Activated CD8-positive, alpha-beta T cell treated with anti-CD3 and anti-CD28 coated beads, Interleukin-2, amount 10 ng/mL, durations not matched to agents 7 days and 5 days (primary cell): ENCODE results near the gene FRS2. TPM values are rescaled to one million over a fixed set of nuclear protein-coding genes. Genes with fewer than 3 reads are reported as not detected.

Experiments
- ATAC-seq: fragments of 150-1000 bp; cut with Tn5 transposase; one replicate; pipeline ENCODE4 v1.10.0; 2021; ENCODE audit warnings: moderate library complexity
- CTCF ChIA-PET: fragments of 350-600 bp; sonication (Branson Sonifier 250); formaldehyde crosslinking; loops from one replicate; lab custom pipeline; 2021; ENCODE audit warnings: antibody characterized with exemption; lab: Charles Lee
- POLR2A ChIA-PET: fragments of 350-600 bp; sonication (Branson Sonifier 250); formaldehyde crosslinking; loops from one replicate; lab custom pipeline; 2021; ENCODE audit warnings: antibody characterized with exemption; lab: Charles Lee
- DNase-seq: peaks from one replicate; pipeline ENCODE4 v3.0.0-alpha.2; 2020
- H3K27ac Mint-ChIP-seq: one replicate; pipeline ENCODE4 v1.8.0; 2021; ENCODE audit warnings: mild to moderate bottlenecking, mixed read lengths
- H3K27me3 Mint-ChIP-seq: one replicate; pipeline ENCODE4 v1.8.0; 2021; ENCODE audit warnings: low read depth, mixed read lengths
- H3K36me3 Mint-ChIP-seq: one replicate; pipeline ENCODE4 v1.8.0; 2021; ENCODE audit warnings: low read depth, mixed read lengths
- H3K4me1 Mint-ChIP-seq: one replicate; pipeline ENCODE4 v1.8.0; 2021; ENCODE audit warnings: low read depth, mixed read lengths
- H3K4me3 Mint-ChIP-seq: one replicate; pipeline ENCODE4 v1.8.0; 2021; ENCODE audit warnings: mild to moderate bottlenecking, mixed read lengths
- H3K9me3 Mint-ChIP-seq: one replicate; pipeline ENCODE4 v1.8.0; 2022; ENCODE audit warnings: mixed read lengths; ENCODE audit not compliant: insufficient read depth
- total RNA-seq, 2 experiments: library from RNA; stranded (reverse); gene quantifications; one replicate each; pipeline ENCODE4 v1.2.3, GENCODE V29; 2021

Gene FRS2
- total RNA-seq, 2 experiments from 2014 or later = 13.0 to 13.7 TPM

DNA sequence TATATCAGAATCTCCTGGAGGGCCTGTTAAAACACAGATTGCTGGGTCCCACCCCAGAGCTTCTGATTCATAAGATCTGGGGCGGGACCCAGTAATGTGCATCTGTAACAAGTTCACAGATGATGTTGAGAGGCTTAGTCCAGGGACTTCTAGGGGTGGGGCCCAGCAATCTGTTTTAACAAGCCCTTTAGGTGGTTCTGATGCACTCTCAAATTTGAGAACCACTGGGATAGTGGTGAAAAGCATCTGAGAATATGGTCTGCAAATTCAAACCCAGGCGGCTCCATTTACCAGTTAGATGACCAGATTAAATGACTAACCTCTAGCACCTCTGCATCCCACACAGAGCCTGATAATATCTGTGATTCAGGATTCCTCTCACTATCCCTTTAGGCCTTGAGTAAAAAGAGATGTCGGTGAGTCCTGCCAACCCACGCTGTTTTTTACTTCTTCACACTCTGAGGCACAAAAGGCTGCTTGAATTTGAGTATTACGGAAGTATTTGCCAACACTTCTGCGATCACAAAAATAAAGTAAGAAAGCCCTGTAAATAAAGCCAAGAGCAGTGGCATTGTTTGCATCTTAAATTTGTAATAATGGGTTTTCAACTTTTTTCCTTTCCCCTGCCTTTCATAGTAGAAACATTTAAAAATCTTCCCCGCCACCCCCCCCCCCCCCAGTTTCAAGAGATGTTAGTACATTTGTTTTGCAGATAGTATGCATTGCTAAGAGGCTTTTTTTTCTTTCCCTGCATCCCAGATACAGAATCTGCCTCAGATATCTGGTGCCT is 1.8 kb upstream of the FRS2 start:
- H3K27ac Mint-ChIP-seq = no peak overlapping the region
- DNase-seq = no peak
- POLR2A ChIA-PET = no interaction called here
- H3K36me3 Mint-ChIP-seq = peaks cover 4% of the 10 kb centered on the region
- H3K9me3 Mint-ChIP-seq = no peaks in the 10 kb centered on the region
- CTCF ChIA-PET = no interaction called here
- ATAC-seq = no peak
- peaks cover 32% of the 10 kb centered on the region for H3K4me1 Mint-ChIP-seq
- H3K27me3 Mint-ChIP-seq = no peaks in the 10 kb centered on the region
- H3K4me3 Mint-ChIP-seq = no peak overlapping the region

DNA sequence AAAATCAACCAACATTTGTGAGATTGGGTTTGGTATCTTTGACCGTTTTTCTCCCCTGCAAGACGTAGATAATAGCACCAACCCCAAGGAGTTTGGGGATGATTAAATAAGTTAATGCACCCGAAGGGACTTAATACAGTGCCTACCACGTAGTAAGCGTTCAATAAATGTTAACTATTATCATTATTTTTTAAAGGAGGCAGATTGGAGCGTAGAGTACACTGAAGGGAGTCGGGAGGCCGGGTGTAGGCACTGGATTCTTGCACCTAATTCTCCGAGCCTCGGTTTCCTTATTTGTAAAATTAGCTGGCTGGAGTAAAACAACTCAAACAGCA is 367 bp upstream of the FRS2 start:
- no peaks in the 10 kb centered on the region for H3K9me3 Mint-ChIP-seq
- peak overlapping the region; percentile 98 for H3K4me3 Mint-ChIP-seq
- H3K36me3 Mint-ChIP-seq = peaks cover 6% of the 10 kb centered on the region
- ATAC-seq (no peak), DNase-seq (no peak)
- ChIA-PET POLR2A (interaction anchor here (0.5 to 1.7 kb wide), 5 partner anchors 93 to 315 kb away, joined by 3 to 10 read pairs (median 3); partner anchors contain the start of gene CCT2), CTCF (interaction anchor here (0.7 to 2.4 kb wide), 5 partner anchors 26 to 271 kb away, joined by 3 to 13 read pairs (median 4); no protein-coding TSS in a partner anchor)
- peak overlapping the region; percentile 97 for H3K27ac Mint-ChIP-seq
- H3K27me3 Mint-ChIP-seq = no peaks in the 10 kb centered on the region
- peaks cover 34% of the 10 kb centered on the region for H3K4me1 Mint-ChIP-seq

DNA sequence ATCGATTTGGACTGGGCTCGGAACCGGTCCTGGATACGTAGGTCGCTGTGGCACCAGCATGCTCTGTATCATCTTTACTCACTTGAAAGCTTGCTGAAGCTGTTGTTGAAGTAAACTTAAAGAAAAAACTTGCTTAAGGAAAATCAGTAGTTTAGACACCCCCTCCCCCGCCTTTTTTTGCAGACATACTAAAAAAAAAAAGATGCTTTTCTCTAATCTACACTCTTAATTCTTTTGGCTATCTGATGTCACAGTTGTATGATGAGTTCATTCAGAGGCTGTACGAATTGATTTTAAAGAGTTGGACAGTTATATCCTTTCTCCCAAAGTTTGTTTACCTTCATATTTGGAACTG is 865 bp downstream of the FRS2 start:
- CTCF ChIA-PET = interaction anchor here (0.8 to 2.4 kb wide), 5 partner anchors 25 to 140 kb away, joined by 3 to 13 read pairs (median 4); no protein-coding TSS in a partner anchor
- H3K4me1 Mint-ChIP-seq = peaks cover 34% of the 10 kb centered on the region
- H3K27me3 Mint-ChIP-seq = no peaks in the 10 kb centered on the region
- peak overlapping the region; percentile 98 for H3K4me3 Mint-ChIP-seq
- H3K9me3 Mint-ChIP-seq = no peaks in the 10 kb centered on the region
- POLR2A ChIA-PET = interaction anchor here (0.6 to 1.7 kb wide), 6 partner anchors 12 to 139 kb away, joined by 3 to 10 read pairs (median 4); partner anchors contain the start of gene CCT2
- H3K27ac Mint-ChIP-seq = peak overlapping the region; percentile 86
- no peak for DNase-seq
- H3K36me3 Mint-ChIP-seq = peaks cover 8% of the 10 kb centered on the region
- no peak for ATAC-seq

DNA sequence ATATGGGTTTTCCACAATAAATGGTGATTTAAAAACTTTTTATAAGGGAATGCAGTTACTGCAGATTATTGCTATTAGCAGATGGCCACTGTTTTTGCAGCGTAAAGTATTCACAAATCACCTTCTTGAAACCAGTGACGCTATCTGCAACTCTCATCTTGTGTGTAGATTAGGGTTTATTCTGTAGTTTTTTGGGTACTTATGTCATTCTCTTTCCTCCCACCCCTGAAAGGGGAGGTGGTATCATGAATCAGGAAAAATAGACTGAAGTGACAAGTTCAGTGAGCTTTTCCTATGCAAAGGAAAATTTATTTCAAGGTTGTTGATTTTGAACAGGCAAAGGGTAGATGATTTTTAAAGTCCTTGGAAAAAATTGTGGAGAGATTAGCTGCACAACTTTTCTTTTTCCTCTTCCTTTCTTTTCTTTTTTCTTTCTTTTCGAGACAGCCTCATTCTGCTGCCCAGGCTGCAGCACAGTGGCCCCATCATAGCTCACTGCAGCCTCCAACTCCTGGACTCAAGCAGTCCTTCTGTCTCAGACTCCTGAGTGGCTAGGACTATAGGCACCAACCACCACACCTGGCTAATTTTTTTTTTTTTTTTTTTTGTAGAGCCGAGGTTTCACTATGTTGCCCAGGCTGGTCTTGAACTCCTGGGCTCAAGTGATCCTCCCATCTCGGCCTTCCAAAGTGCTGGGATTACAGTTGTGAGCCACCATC is 1.6 kb downstream of the FRS2 start:
- POLR2A ChIA-PET = interaction anchor here (1.1 kb wide), 1 partner anchor 32 kb away, joined by 3 read pairs; no protein-coding TSS in a partner anchor
- Mint-ChIP-seq H3K4me3 (peak overlapping the region; percentile 98), H3K9me3 (no peaks in the 10 kb centered on the region), H3K27me3 (no peaks in the 10 kb centered on the region), H3K27ac (no peak overlapping the region), H3K36me3 (peaks cover 8% of the 10 kb centered on the region), H3K4me1 (peaks cover 34% of the 10 kb centered on the region)
- CTCF ChIA-PET = interaction anchor here (1.1 to 2.4 kb wide), 3 partner anchors 25 to 141 kb away, joined by 3 to 10 read pairs (median 3); no protein-coding TSS in a partner anchor
- no peak for DNase-seq
- no peak for ATAC-seq

DNA sequence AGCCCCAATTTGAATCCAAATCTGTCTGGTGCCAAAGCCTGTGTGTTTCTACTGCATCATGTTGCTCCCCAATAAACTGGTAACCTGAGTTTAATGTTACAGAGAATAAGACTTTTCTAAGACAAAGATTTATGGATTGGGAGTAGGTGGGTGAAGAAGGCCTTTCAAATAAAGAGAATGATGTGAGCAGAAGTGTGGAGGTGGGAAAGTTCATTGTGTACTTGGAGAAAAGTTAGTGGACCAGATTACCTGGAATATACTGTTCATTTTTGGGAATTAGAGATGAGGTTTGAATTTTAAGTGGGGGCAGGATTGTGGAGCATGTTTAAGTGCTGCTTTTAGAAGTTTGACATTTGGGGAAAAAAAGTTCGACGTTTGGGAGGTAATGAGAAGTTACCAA is 3.1 kb downstream of the FRS2 start:
- POLR2A ChIA-PET = no interaction called here
- H3K9me3 Mint-ChIP-seq = no peaks in the 10 kb centered on the region
- H3K27ac Mint-ChIP-seq = no peak overlapping the region
- no peak for DNase-seq
- no peak for ATAC-seq
- peaks cover 8% of the 10 kb centered on the region for H3K36me3 Mint-ChIP-seq
- H3K4me1 Mint-ChIP-seq = peaks cover 34% of the 10 kb centered on the region
- CTCF ChIA-PET = no interaction called here
- no peak overlapping the region for H3K4me3 Mint-ChIP-seq
- H3K27me3 Mint-ChIP-seq = no peaks in the 10 kb centered on the region

DNA sequence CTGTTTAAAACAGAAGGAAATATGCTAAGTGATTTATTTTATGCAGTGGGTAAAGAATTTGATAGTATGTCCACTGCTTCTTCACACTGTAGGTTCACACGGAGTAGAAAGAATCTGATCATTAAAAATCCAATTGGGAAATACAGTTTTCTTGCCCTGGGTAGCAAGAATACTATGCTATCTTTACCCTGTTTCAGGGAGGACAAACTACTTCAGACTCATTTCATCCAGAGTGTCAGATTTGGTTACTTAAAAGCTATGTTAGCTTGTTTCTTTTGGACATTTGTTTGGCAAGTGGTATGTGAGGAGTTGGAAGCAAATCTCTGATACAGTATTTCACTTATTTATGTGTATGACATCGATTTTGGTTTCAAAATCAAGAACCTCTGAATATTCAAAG is 4.3 kb downstream of the FRS2 start:
- H3K27ac Mint-ChIP-seq = no peak overlapping the region

DNA sequence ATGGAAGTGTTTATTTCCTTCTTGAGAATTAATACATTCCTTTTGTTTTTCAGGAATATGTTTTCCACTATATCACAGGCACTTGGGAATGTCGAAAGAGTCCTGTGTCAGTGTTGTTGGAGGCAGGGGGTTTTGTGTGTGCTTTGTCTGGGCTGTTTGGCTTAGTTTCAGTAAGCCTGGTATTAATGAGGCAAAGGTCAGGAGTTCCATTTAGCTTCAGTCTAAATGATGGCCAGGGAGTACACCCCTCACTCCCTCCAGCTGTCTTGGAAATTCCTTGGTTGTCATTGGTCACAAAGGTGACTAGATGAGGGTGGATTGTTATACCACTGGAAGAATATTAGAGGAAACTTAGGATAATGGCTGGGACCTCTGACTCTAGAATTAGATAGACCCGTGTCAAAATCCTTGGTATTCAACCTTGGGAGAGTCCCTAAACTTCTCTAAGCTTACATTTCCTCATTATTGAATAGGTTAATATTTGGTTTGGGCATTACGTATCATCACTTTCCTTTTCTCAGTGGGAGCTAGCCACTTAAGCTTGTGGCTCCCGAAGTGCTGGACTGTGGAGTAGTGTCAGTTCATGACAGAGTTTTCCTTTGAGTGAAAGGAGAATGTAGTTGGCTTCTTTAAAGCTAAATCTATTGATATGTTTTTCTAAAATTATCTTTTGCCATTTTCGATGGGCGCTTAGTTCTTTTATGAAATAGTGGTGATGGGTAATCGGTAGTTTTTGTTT is 5.2 kb downstream of the FRS2 start:
- no peak overlapping the region for H3K27ac Mint-ChIP-seq
- ChIA-PET CTCF (no interaction called here), POLR2A (no interaction called here)
- H3K4me1 Mint-ChIP-seq = peaks cover 26% of the 10 kb centered on the region
- no peaks in the 10 kb centered on the region for H3K27me3 Mint-ChIP-seq
- peaks cover 8% of the 10 kb centered on the region for H3K36me3 Mint-ChIP-seq
- no peak overlapping the region for H3K4me3 Mint-ChIP-seq
- H3K9me3 Mint-ChIP-seq = no peaks in the 10 kb centered on the region
- DNase-seq = no peak
- no peak for ATAC-seq

More for the DNA sequence above, 4.3 kb downstream of the FRS2 start:
- Mint-ChIP-seq H3K36me3 (peaks cover 8% of the 10 kb centered on the region), H3K27me3 (no peaks in the 10 kb centered on the region), H3K4me1 (peaks cover 34% of the 10 kb centered on the region), H3K4me3 (no peak overlapping the region), H3K9me3 (no peaks in the 10 kb centered on the region)
- DNase-seq (no peak), ATAC-seq (no peak)
- CTCF ChIA-PET = no interaction called here
- POLR2A ChIA-PET = no interaction called here

DNA sequence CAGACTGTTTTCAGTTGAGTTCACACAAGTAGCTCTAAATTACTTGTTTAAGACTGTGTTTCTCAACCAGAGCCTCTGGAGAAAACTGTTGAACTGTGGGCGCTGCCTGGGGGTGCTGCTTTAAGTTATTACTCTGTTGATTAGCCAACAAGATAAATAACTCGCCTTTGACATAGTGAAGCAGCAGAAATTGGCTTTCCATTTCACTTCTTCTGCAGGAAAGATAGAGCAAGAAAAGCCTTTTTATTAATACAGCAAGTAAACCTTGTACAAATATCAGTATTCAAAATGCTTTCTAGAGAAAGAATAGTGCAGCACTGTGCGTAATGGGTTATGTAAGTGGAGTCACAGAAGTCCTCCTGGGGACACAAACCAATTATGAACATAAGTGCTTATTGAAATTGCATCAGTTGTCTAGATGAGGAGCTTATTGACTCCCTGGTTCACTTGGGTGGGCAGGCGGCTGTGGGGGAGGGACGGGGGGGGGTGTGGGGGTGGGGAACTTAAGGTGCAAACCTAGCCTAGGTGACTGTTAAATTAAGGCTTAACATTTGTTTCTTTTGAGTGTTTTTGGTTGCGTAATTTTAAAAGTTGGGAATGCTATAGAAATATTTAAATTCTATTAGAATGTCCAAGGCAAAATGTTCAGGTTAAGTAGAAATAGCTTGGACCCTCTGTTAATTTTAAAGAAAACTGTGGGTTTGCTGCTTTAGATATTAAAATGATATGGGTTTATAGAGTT is 6.3 kb downstream of the FRS2 start:
- ATAC-seq (no peak), DNase-seq (no peak)
- H3K27ac Mint-ChIP-seq = no peak overlapping the region
- no peak overlapping the region for H3K4me3 Mint-ChIP-seq
- H3K4me1 Mint-ChIP-seq = peaks cover 18% of the 10 kb centered on the region
- H3K36me3 Mint-ChIP-seq = peaks cover 8% of the 10 kb centered on the region
- POLR2A ChIA-PET = interaction anchor here (1.0 kb wide), 1 partner anchor 19 kb away, joined by 3 read pairs; no protein-coding TSS in a partner anchor
- CTCF ChIA-PET = no interaction called here
- H3K27me3 Mint-ChIP-seq = no peaks in the 10 kb centered on the region
- H3K9me3 Mint-ChIP-seq = no peaks in the 10 kb centered on the region

DNA sequence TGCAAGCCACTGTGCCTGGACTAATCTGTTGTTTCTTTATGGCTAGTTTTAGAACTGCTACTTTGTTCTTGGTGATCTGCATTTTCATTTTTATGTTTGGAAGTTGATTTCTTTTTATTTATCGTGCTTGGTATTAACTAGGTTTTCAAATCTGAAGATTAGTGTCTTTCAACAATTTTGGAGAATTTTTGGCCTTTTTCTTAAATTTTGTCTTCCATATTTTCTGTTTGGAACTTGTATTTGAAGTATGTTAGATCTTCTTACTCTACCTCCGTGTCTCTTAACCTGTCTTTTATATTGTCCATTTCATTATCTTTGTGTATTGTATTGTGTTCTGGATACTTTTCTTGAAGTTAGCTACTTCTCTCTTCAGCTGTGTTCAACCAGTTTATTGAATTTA is 9.5 kb downstream of the FRS2 start:
- Mint-ChIP-seq H3K27ac (no peak overlapping the region), H3K9me3 (no peaks in the 10 kb centered on the region), H3K4me3 (no peak overlapping the region), H3K4me1 (peaks cover 6% of the 10 kb centered on the region), H3K36me3 (peaks cover 6% of the 10 kb centered on the region), H3K27me3 (no peaks in the 10 kb centered on the region)
- POLR2A ChIA-PET = no interaction called here
- DNase-seq (no peak), ATAC-seq (no peak)
- CTCF ChIA-PET = no interaction called here

DNA sequence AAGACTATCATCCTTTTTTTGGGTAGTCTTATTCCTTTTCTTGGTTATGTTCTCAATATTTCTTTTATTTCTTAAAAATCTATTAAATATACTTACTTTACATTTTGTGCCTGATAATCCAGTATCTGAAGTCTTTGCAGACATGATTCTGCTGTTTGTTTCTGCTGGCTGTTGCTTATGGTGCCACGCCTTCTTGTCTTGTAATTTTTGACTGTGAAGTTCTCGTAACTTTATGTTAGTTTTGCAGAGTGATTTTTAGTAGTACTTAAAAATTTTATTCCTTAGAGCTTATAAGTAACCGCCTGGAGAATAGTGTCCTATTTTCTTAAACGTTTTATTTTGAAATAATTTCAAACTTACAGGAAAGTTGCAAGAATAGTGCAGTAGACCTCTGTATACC is 10.5 kb downstream of the FRS2 start:
- CTCF ChIA-PET = no interaction called here
- H3K9me3 Mint-ChIP-seq = no peaks in the 10 kb centered on the region
- peaks cover 6% of the 10 kb centered on the region for H3K4me1 Mint-ChIP-seq

DNA sequence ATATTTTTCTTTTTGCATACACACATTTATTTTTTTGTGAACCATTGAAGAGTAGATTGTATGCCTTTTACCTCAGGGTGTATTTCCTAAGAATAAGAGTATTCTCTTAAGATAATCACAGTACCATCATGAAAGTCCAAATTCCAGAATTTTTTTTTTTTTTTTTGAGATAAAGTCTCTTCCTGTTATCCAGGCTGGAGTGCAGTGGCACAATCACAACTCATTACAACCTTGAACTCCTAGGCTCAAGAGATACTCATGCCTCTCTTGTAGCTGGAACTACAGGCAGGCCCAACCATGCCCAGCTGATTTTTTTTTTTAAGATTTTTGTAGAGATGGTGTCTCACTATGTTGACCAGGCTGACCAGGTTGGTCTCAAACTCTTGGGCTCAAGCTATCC is 10.9 kb downstream of the FRS2 start:
- no peak for DNase-seq
- ChIA-PET CTCF (no interaction called here), POLR2A (no interaction called here)
- no peak overlapping the region for H3K4me3 Mint-ChIP-seq
- H3K9me3 Mint-ChIP-seq = no peaks in the 10 kb centered on the region
- no peak overlapping the region for H3K27ac Mint-ChIP-seq
- no peaks in the 10 kb centered on the region for H3K27me3 Mint-ChIP-seq
- H3K36me3 Mint-ChIP-seq = peaks cover 4% of the 10 kb centered on the region
- peaks cover 6% of the 10 kb centered on the region for H3K4me1 Mint-ChIP-seq
- no peak for ATAC-seq

More for the DNA sequence above, 10.5 kb downstream of the FRS2 start:
- POLR2A ChIA-PET = no interaction called here
- DNase-seq (no peak), ATAC-seq (no peak)
- H3K36me3 Mint-ChIP-seq = peaks cover 4% of the 10 kb centered on the region
- no peaks in the 10 kb centered on the region for H3K27me3 Mint-ChIP-seq
- no peak overlapping the region for H3K27ac Mint-ChIP-seq
- H3K4me3 Mint-ChIP-seq = no peak overlapping the region
